HG02623 (cell line): ENCODE results near the gene NRP2.

ENCODE experiments used
- ATAC-seq: cut with Tn5 transposase; IDR thresholded peaks from one replicate; pipeline ENCODE4 v1.9.1; 2021; ENCODE audit warnings: moderate library complexity; ENCODE audit not compliant: unreplicated experiment

Gene NRP2

GRCh38 chr2:205769879-205770278 is 87.6 kb downstream of the NRP2 start:
- no peak for ATAC-seq

- no peak for ATAC-seq
Measured at GRCh38 chr2:205770577-205770976, 88.3 kb downstream of the NRP2 start.

DNA sequence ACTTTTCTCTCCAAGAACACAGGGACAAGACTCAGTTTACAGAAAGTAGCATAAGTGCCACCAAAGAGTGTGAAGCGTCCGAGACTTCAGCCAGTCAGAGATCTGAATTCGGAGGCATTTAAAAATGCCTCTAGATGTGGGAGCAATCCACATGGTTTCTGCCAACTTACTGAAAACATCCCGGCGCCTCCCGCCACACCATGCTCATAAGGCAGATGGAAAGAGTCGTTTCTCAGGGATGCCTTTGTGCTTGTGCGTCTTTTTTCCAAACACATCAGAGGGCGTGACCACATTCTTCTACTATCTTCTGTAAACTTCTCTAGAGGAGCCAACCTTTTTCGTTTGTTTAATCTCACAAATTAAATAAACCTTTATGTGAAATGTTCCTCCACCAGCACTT is 88.7 kb downstream of the NRP2 start:
- ATAC-seq = no peak

DNA sequence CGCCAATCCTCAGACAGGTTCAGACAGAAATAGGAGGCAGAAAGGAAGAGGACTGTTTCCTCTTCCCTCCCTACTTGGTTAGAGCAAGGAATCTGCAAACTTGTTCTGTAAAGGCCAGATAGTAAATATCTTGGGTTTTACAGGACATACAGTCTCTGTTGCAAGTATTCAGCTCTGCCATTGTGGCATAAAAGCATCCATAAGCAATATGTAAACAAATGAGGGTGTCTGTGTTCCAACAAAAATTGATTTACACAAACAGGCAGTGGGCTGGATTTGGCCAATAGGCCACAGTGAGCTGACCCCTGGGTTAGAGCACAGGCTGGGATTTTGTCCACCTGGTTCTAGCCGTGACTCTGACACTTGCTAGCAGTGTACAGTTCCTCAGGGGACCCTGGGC is 89.4 kb downstream of the NRP2 start:
- no peak for ATAC-seq

DNA sequence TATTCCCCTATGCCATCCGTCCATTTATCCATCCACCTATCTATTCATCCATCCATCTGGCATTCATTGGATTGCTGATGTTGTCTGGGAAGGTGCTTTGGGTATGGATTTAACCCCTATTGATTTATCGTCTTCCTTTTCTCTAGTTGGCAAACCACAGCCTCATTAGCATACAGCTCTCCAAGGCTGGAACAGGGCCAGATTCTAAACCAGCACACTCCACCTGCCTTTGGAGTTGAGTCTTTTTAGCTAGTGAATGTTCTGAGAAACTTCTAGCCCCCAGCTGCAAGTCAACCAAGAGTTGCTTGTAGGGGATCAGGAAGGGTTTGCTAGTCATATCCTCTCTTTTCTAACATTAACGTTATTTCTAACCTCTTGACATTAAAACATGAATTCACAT is 90.7 kb downstream of the NRP2 start:
- ATAC-seq = no peak

DNA sequence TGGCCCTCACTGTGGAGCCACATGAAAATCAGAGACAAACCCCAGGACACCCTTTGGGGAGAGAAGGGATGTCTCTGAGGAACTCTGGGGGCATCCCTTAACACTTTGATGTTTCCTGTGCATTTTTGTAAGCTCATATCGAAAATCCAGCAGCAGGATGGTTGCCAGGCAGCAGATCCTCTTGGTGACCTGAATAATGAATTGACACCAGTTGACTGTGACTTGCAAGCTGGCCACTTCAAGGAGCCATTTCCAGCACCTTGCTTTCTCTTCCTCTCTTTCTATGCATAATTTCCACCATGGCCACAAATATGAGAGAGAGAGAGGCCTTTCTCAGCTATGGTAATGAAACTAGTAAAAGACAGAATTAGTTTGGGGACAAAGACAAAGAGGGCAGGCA is 91.7 kb downstream of the NRP2 start:
- no peak for ATAC-seq

GRCh38 chr2:205775097-205775877 is 93.0 kb downstream of the NRP2 start:
- ATAC-seq = no peak

- no peak for ATAC-seq
Measured at GRCh38 chr2:205776139-205776538, 93.8 kb downstream of the NRP2 start.

DNA sequence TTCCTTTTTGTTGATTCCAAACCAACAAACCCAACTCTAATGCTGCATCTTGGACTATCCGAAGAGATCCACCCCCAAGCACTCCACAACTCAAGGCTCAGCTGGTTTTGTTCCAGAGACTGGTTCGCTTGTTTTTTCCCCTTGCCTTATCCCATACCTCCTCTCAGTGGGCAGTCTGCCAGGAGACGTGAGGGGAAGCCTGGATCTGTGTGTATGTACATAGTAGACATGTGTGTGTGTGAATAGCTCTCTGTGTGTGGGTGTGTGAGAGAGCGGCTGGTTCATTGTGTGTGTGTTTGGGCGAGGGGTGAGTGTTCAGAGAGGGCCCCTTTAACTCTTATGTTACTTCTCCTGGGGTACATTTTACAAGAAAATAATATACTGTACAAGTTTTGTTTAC is 94.4 kb downstream of the NRP2 start:
- no peak for ATAC-seq

DNA sequence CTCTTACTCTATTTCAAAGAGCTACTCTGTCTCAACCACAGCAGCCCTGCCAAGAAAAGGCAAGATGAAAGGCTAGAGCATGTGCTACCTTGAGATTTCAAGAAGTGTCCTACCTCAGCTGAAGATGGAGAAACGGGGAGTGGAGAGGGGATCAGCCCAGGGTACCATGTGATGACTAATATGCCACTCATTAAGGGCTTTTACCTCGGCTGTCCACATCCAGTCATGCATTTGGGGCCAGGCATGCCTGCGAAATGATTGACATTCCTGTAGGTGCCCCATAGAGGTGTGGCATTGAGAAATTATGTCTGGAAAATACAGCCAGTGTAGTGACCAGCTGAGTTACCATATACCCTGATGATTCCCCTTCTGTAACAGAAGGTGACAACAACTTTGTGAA is 96.1 kb downstream of the NRP2 start:
- no peak for ATAC-seq

DNA sequence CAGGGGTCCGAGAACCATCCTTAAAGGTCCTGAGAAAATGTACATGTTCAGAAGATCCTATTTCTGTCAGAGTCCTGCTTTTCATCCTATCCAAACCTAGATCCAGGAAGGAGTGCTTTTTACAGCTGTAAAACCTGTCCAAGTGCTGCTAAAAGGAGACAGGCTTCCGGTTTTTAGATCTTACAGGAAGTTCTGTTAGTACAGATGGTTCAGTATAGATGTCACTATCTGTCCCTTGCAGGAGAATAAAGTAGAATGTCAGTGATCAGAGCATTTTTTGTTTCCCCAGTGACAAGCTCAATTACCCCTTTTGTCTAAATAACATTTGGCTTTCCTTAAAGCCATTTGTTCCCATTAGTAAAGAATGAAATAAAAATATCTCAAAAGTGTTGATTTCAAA is 98.3 kb downstream of the NRP2 start:
- no peak for ATAC-seq

- ATAC-seq = no peak
Measured at GRCh38 chr2:205781244-205781931, 99.1 kb downstream of the NRP2 start.

DNA sequence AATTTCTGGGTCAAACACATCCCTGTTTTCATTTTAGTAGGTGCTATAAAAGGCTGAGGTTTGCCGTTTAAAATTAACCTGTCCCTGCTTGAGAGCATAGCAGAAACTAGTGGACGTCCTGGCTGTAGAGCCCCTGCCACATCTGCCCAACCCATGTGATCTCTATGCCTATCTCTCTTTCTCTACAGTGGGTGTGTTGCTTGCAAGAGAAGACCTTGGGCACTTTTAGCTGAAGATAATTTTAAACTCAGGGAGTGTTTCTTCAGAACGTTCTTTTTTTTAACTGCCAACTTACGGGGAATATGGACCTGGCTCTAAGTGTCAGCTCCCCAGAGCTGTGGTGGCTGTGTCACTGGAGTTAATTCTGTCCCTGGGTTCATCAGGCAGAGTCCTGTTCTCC is 100.6 kb downstream of the NRP2 start:
- ATAC-seq = no peak

DNA sequence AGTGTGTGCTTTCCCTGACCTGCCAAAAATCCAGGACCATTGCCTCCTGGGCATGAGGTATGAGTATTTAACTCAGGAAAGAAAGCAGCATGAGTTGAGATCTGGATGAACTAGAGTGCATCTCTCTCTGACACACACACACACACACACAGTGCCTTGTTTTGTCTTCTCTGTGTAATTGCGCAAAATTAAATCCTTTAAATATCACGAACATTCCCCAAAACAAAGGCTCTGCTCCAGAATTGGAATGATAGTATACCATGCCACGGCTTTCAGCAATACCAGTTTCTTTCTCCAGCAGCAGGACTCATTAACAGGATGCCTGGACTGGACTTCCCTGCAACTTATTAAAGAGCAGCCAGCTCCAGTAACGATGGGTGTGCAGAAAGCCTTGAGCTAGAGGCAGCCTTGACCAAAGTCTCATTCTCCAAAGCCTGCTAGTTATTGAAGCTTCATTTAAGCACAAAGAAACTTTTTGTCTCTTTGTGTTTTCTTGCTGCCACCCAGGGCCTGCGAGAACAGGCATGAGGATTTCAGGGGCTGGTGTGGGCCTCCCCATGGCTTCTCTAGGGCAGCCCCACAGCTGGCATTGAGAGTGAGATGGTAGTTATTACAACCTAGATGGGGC is 101.7 kb downstream of the NRP2 start:
- no peak for ATAC-seq

- no peak for ATAC-seq
Measured at GRCh38 chr2:205785507-205786260, 103.4 kb downstream of the NRP2 start.

DNA sequence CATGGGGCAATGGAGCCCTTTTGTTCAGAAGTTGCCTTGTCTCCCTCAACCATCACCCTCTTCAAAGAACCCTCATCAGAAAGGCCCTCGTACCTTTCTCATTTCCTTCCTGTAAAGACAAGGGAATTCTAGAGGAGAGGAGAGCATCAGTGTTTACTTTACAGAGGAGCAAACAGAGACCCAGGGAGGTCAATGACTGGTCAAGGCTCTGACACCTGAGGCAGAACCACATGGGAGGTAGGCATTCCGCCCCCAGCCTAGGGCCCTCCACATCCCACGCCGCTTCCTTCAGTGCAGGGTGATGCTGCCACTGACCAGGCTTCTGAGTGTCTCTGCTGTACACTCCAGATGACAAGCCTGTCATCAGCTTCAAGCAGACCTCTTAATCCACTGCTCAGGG is 104.7 kb downstream of the NRP2 start:
- ATAC-seq = no peak

DNA sequence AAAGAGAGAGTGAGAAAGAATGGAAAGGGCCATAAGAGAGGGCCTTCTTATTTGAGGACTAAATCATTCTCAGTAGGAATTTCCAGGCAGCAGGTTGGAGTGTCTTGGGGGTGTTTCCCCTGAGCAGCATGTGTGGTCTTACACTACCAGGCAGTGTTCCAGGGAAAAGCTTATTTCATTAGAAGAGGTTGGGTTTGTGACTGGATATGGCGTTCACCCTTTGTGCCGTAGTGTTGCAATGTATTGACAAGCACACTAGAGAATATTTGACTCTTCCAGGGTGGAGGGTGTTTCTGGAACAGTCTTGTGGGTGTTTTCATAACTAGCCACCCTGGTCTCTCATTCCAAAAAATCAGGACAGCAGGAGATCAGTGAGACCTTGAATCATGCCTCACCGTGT is 105.5 kb downstream of the NRP2 start:
- no peak for ATAC-seq

- ATAC-seq = no peak
Measured at GRCh38 chr2:205789906-205790305, 107.6 kb downstream of the NRP2 start.

DNA sequence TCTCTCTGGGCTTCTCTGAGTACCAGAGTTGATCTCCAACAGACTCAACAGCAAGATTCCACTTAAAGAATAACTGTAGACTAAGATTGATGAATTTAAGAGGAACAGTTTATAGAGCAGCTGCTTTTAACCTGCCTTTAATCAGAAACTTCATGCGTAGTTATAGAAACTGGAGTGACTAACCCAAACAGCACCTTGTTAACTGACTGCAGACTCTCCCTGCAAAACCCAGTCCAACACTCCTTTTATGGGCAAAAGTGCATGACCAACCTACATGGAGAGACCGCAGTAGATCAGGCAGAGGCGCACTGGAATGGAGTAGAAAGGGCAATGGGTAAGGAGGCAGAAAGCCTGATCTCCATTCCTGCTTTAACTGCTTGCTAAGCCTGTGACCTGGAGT is 110.6 kb downstream of the NRP2 start:
- no peak for ATAC-seq

GRCh38 chr2:205796805-205797313 is 114.6 kb downstream of the NRP2 start:
- ATAC-seq = no peak

DNA sequence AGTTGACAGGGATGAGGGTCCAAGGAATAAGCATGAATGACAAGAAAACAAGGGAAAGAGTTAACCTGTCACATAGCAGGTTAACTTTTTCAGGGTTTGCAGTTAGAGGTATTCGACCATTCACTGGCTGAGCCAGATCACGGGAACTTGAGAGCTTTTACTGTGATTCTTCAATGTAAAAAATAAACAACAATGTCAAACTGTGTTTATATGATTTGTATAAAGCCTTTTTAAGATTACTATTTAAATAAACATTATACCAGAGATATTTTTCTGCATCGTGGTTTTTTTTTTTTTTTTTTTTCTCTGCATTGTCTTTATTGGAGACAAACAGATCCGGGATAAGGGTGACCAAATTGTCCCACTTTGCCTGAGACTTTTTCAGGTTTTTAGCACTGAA is 115.6 kb downstream of the NRP2 start:
- no peak for ATAC-seq
